Measurements from ENCODE around the gene KNOP1.

DNA sequence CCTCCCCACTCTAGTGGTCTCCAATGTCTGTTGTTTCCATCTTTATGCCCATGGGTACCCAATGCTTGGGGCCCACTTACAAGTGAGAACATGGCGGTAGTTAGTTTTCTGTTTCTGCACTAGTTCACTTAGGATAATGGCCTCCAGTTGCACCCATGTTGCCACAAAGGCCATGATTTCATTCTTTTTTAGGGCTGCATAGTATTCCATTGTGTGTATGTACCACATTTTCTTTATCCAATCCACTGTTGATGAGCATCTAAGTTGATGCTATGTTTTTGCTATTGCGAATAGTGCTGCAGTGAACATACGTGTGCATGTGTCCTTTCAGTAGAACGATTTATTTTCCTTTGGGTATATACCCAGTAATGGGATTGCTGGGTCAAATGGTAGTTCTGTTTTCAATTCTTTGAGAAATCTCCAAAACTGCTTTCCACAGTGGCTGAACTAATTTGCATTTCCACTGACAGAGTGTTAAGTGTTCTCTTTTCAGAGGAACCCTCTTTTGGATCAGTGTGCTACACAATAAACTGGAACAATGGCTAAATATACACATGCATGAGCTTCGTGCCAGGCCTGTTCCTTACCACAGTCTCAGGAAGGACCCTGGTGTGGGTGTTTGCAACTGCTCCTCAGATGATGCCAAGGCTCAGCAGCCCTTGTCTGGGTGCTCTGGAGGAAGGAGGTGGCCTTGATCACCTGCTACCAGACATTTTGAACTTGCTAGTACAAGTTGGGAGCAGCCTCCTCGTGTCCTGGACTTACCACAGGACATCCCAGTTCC lies 34.4 kb downstream of the KNOP1 start:
- TF ChIP-seq, protein P1, sequence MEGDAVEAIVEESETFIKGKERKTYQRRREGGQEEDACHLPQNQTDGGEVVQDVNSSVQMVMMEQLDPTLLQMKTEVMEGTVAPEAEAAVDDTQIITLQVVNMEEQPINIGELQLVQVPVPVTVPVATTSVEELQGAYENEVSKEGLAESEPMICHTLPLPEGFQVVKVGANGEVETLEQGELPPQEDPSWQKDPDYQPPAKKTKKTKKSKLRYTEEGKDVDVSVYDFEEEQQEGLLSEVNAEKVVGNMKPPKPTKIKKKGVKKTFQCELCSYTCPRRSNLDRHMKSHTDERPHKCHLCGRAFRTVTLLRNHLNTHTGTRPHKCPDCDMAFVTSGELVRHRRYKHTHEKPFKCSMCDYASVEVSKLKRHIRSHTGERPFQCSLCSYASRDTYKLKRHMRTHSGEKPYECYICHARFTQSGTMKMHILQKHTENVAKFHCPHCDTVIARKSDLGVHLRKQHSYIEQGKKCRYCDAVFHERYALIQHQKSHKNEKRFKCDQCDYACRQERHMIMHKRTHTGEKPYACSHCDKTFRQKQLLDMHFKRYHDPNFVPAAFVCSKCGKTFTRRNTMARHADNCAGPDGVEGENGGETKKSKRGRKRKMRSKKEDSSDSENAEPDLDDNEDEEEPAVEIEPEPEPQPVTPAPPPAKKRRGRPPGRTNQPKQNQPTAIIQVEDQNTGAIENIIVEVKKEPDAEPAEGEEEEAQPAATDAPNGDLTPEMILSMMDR (IDR thresholded peaks at IDR 0.05): no peak
- no peak for TF ChIP-seq EP300 (IDR thresholded peaks at IDR 0.05)

Data from tibial nerve (tissue), 4 donors.